Measurements from ENCODE around the gene ZNF579.

GRCh38 chr19:55554302-55554701 lies 26.3 kb downstream of the ZNF579 start:
- TF ChIP-seq CTCF (IDR thresholded peaks at IDR 0.05) (no peak), EZH2 (IDR thresholded peaks at IDR 0.05) (no peak), EZH2phosphoT487 (IDR thresholded peaks at IDR 0.05) (no peak)

Data from neural progenitor cell (in vitro differentiated cells).